Measurements from ENCODE around the gene ZNF367.

DNA sequence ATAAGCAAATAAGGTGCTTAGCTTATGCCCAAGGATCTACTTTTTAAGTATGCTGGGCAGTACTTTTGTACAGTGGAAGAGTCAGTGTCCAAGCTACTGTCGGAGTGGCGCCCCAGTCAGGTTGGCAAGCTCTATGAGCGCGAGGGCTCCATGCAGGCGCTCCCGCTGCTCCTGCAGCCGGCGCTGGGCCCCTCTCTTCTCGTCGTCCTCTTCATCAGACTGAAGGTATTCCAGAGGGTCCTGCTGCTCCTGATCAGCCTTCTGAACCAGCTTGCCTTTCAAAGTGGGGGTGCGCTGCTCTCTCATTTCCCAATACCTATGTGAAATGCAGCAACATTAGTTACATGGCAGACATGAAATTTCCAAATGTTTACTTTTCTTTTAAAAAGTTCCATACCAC is 30.0 kb downstream of the ZNF367 start:
- TF ChIP-seq, protein P1, sequence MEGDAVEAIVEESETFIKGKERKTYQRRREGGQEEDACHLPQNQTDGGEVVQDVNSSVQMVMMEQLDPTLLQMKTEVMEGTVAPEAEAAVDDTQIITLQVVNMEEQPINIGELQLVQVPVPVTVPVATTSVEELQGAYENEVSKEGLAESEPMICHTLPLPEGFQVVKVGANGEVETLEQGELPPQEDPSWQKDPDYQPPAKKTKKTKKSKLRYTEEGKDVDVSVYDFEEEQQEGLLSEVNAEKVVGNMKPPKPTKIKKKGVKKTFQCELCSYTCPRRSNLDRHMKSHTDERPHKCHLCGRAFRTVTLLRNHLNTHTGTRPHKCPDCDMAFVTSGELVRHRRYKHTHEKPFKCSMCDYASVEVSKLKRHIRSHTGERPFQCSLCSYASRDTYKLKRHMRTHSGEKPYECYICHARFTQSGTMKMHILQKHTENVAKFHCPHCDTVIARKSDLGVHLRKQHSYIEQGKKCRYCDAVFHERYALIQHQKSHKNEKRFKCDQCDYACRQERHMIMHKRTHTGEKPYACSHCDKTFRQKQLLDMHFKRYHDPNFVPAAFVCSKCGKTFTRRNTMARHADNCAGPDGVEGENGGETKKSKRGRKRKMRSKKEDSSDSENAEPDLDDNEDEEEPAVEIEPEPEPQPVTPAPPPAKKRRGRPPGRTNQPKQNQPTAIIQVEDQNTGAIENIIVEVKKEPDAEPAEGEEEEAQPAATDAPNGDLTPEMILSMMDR (conservative IDR thresholded peaks at IDR 0.05; ENCODE audit: low read depth, low read length), result no peak
- TF ChIP-seq NFE2L2 (IDR thresholded peaks at IDR 0.05; ENCODE audit: low read depth, low read length), result no peak
- TF ChIP-seq, protein P2, sequence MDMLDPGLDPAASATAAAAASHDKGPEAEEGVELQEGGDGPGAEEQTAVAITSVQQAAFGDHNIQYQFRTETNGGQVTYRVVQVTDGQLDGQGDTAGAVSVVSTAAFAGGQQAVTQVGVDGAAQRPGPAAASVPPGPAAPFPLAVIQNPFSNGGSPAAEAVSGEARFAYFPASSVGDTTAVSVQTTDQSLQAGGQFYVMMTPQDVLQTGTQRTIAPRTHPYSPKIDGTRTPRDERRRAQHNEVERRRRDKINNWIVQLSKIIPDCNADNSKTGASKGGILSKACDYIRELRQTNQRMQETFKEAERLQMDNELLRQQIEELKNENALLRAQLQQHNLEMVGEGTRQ (IDR thresholded peaks at IDR 0.05; ENCODE audit: low read depth, low read length), result no peak
- no peak for TF ChIP-seq POLR2A (IDR thresholded peaks at IDR 0.05; ENCODE audit: low read depth, low read length)
- TF ChIP-seq CEBPB (IDR thresholded peaks at IDR 0.05; ENCODE audit: low read depth, low read length), result no peak
- no peak for TF ChIP-seq BHLHE40 (IDR thresholded peaks at IDR 0.05; ENCODE audit: low read depth, low read length)
- TF ChIP-seq RFX5 (IDR thresholded peaks at IDR 0.05; ENCODE audit: low read depth, low read length), result no peak
- TF ChIP-seq SMC3 (IDR thresholded peaks at IDR 0.05; ENCODE audit: low read depth, low read length), result no peak

Measured in IMR-90 (cell line).